Tibial artery (tissue), 4 donors: ENCODE measurements around the gene MAN1C1.
"Not testable (repeated sequence)": the region's sequence is repeated elsewhere in the genome, so short reads cannot be mapped to it uniquely, and the experiment has no call there.

Experiments
- DNase-seq, 2 donors: peaks; one replicate each; pipeline ENCODE4 v3.0.0-alpha.2; 2019
- H3K27ac ChIP-seq, 2 donors: fragments of 200-600 bp; sonication (generic) in 1 of 2; 1 replicate in 1 of 2; 2 replicates in 1 of 2; pipeline ENCODE4 v1.5.1; 2018 to 2019; ENCODE audit warnings: mild to moderate bottlenecking in 1 of 2
- H3K27me3 ChIP-seq, 2 donors: fragments of 200-600 bp; sonication (generic) in 1 of 2; one replicate each; pipeline versions ENCODE4 v1.5.1 to v1.6.0; 2016 to 2019
- H3K36me3 ChIP-seq, 3 donors: fragments of 200-600 bp; sonication (generic) in 2 of 3; one replicate each; pipeline ENCODE4 v1.5.1; 2016 to 2019; ENCODE audit warnings: mild to moderate bottlenecking in 2 of 3
- H3K4me1 ChIP-seq, 4 donors: fragments of 200-600 bp; sonication (generic) in 2 of 4; 1 replicate in 3 of 4; 2 replicates in 1 of 4; pipeline ENCODE4 v1.5.1; 2016 to 2019
- H3K4me3 ChIP-seq, 2 donors: fragments of 200-600 bp; sonication (generic) in 1 of 2; 1 replicate in 1 of 2; 2 replicates in 1 of 2; pipeline ENCODE4 v1.5.1; 2018 to 2019; ENCODE audit warnings: mild to moderate bottlenecking in 2 of 2
- H3K9me3 ChIP-seq, 3 donors: fragments of 200-600 bp; sonication (generic) in 1 of 3; one replicate each; pipeline ENCODE4 v1.5.1; 2016 to 2019
- CTCF ChIP-seq, 2 experiments: fragments of 200-600 bp in 1 of 2; fragments of 450-650 bp in 1 of 2; IDR thresholded peaks; one replicate each; pipeline ENCODE4 v1.5.1; 2017 to 2019; ENCODE audit warnings: antibody characterized with exemption in 2 of 2, mild to moderate bottlenecking in 1 of 2, moderate library complexity in 1 of 2
- intact Hi-C: fragments of 100-400 bp; cut with DNase I; formaldehyde crosslinking; loops from one replicate; pipeline ENCODE4 v1.15.0; 2023; ENCODE audit warnings: low total_unique reads

MAN1C1 gene

DNA sequence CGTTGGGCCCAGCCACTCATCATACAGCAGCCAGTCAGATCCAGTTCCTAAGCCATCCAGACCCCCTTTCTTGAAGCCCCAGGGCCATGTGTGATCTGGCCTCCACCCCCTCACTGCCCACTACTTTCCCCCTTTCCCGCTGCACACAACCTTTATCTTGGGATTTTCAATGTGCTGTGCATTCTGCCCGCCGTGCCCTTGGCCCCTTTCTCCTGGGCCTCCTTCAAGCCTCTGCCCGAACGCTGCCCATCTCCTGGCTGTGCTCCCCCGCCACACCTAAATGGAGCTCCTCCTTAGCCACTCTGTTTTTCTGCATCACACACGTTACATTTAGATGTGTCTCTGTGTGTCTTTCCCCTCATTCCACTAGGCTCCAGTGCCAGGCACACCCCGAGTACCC is 116.7 kb downstream of the MAN1C1 start:
- Histone ChIP-seq H3K4me3 (no peak overlapping the region), H3K27ac (no peak overlapping the region), H3K4me1 (peaks cover 0 to 18% (median 2%) of the 10 kb centered on the region in 4 donors), H3K9me3 (no peaks in the 10 kb centered on the region), H3K36me3 (no peaks in the 10 kb centered on the region), H3K27me3 (no peaks in the 10 kb centered on the region)
- DNase-seq: no peak
- no peak for TF ChIP-seq CTCF (IDR thresholded peaks at IDR 0.05)
- intact Hi-C loops: no loop called here

- H3K27ac ChIP-seq, H3K4me3 ChIP-seq: not testable (repeated sequence)
Measured at GRCh38 chr1:25734991-25735390, 118.4 kb downstream of the MAN1C1 start.

DNA sequence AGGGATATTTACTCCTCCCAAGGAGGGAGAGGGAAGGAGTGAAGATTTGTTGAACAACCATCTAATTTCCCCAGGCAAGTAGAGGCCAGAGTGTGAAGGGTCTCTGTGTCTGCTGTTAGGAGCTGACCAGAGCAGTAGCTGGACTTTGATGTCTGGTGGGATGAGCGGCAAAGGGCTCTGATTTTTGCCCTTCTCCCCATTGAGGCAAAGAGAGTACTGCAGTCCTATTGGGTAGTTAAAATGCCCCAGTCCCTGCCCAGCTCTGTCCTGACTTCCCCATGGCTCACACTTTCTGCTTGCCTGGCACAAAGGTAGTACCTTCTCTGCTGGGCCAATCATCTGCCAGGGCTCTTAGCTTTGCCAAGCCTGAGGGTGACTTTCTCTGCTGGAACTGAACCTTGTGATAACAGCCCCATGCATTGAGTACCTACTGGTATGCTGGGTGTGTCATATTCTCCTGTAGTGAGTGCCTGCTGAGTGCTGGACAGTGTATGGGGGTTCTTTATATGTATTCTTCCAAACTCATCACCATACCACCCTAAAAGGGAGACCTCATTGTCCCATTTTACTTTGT is 119.5 kb downstream of the MAN1C1 start:
- intact Hi-C loops: no loop called here
- Histone ChIP-seq H3K4me1 (peaks cover 0 to 10% (median 2%) of the 10 kb centered on the region in 4 donors), H3K27ac (no peak overlapping the region), H3K36me3 (no peaks in the 10 kb centered on the region), H3K9me3 (peaks cover 0 to 5% (median 0%) of the 10 kb centered on the region in 3 donors), H3K4me3 (no peak overlapping the region), H3K27me3 (no peaks in the 10 kb centered on the region)
- TF ChIP-seq CTCF (IDR thresholded peaks at IDR 0.05): no peak
- no peak for DNase-seq

More at GRCh38 chr1:25734991-25735390, 118.4 kb downstream of the MAN1C1 start:
- H3K9me3 ChIP-seq, DNase-seq, H3K36me3 ChIP-seq, intact Hi-C loops, H3K27me3 ChIP-seq: not testable (repeated sequence)
- H3K4me1 ChIP-seq: peaks cover 0 to 14% (median 2%) of the 10 kb centered on the region in 4 donors

GRCh38 chr1:25737130-25737529 is 120.5 kb downstream of the MAN1C1 start:
- Histone ChIP-seq H3K36me3 (no peaks in the 10 kb centered on the region), H3K4me3 (no peak overlapping the region), H3K27me3 (no peaks in the 10 kb centered on the region), H3K4me1 (peaks cover 0 to 12% (median 3%) of the 10 kb centered on the region in 4 donors), H3K9me3 (peaks cover 0 to 5% (median 0%) of the 10 kb centered on the region in 3 donors), H3K27ac (no peak overlapping the region)
- intact Hi-C loops: no loop called here
- no peak for TF ChIP-seq CTCF (IDR thresholded peaks at IDR 0.05)
- peak in 1 of 2 donors; percentile 75 for DNase-seq

DNA sequence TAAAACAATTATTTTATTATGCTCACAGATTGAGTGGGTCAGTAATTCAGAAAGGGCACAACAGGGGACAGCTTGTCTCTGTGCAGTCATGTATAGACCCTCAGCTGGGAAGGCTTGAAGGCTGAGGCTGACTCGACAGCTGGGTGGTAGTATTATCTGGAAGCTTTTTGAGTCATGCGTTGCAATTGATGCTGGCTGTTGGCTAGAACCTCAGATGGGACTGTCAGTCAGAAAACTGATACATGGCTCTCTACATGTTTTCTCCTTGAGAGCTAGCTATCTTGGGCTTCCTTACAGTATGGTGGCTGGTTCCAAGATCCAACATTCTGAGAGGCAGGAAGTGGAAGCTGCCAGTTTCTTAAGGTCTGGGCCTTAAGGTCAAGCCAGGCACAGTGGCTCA is 121.9 kb downstream of the MAN1C1 start:
- intact Hi-C loops: no loop called here
- H3K4me1 ChIP-seq: peaks cover 6 to 26% (median 16%) of the 10 kb centered on the region in 4 donors

More for the DNA sequence above, 121.9 kb downstream of the MAN1C1 start:
- H3K36me3 ChIP-seq: no peaks in the 10 kb centered on the region
- no peak for DNase-seq
- peaks cover 0 to 5% (median 0%) of the 10 kb centered on the region in 3 donors for H3K9me3 ChIP-seq
- no peak overlapping the region for H3K27ac ChIP-seq
- TF ChIP-seq CTCF (IDR thresholded peaks at IDR 0.05): no peak
- no peaks in the 10 kb centered on the region for H3K27me3 ChIP-seq
- no peak overlapping the region for H3K4me3 ChIP-seq
